ENCODE measurements around the gene C3orf80. TPM values are rescaled to one million over a fixed set of nuclear protein-coding genes. Genes with fewer than 3 reads are reported as not detected.

C3orf80 gene
- total RNA-seq, 1 experiment from 2014 or later: not detected

GRCh38 chr3:160247766-160248165, 22.5 kb downstream of the C3orf80 start:
- intact Hi-C loops (cut with micrococcal nuclease; ENCODE audit: unreplicated experiment): no loop called here
- Histone ChIP-seq H3K9me3 (ENCODE audit: low read depth, low read length, poor library complexity, severe bottlenecking) (no peaks in the 10 kb centered on the region), H3K27ac (ENCODE audit: low read depth, low read length, poor library complexity, severe bottlenecking) (no peak overlapping the region), H3K27me3 (replicated peaks; ENCODE audit: insufficient read depth, low read depth, low read length, poor library complexity) (peaks cover 13% of the 10 kb centered on the region), H3K36me3 (ENCODE audit: insufficient read depth, low read length, poor library complexity, severe bottlenecking) (no peaks in the 10 kb centered on the region), H3K4me1 (ENCODE audit: insufficient read depth, low read length, poor library complexity, severe bottlenecking) (no peaks in the 10 kb centered on the region), H3K4me3 (ENCODE audit: low read depth, low read length, poor library complexity, severe bottlenecking) (no peak overlapping the region)
- ChIA-PET CTCF (no interaction called here), POLR2A (ENCODE audit: low non-redundant PET) (no interaction called here)
- DNase-seq (ENCODE audit: low spot score): no peak
- no TSS peak for BruUV-seq (replicated peaks)
- no peak for TF ChIP-seq EZH2 (IDR thresholded peaks at IDR 0.05; ENCODE audit: borderline replicate concordance, low read depth, low read length, poor library complexity, severe bottlenecking)
- TF ChIP-seq CTCF (conservative IDR thresholded peaks at IDR 0.05; ENCODE audit: low read depth, low read length): no peak

DNA sequence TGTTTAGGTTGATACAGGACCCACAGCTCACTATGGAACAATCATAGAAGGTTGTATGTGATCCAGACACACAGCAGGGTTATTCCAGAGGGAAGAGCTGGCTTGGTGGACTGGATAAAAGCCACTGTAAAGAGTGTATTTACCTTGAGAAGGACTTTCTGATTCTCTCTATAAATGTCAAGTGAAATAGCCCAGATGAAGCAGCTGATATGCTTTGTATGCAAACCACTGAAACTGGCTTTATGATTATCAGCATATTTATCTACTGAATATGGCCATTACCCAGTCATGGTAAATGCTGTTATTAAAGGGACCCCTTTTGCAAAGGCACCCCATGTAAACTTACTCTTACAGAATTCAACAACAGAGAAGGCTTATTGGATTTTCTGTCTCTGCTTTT, 28.1 kb downstream of the C3orf80 start:
- CTCF ChIA-PET: no interaction called here
- TF ChIP-seq CTCF (conservative IDR thresholded peaks at IDR 0.05; ENCODE audit: low read depth, low read length) (no peak), EZH2 (IDR thresholded peaks at IDR 0.05; ENCODE audit: borderline replicate concordance, low read depth, low read length, poor library complexity, severe bottlenecking) (no peak)
- H3K27me3 ChIP-seq (replicated peaks; ENCODE audit: insufficient read depth, low read depth, low read length, poor library complexity): peaks cover 9% of the 10 kb centered on the region

DNA sequence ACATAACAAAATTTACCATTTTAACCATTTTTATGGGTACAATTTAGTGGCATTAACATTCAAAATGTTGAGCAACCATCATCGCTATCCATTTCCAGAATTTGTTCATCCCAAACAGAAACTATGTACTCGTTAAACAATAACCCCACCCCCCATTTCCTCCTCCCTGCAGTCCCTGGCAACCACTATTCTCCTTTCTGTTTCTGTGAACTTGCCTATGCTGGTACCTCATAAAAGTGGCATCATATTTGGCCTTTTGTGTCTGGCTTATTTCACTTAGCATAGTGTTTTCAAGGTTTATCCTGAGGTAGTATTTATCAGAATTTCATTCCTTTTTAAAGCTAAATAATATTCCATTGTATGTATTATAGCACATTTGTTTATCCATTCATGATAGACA, 32.4 kb downstream of the C3orf80 start:
- Histone ChIP-seq H3K4me3 (ENCODE audit: low read depth, low read length, poor library complexity, severe bottlenecking) (no peak overlapping the region), H3K27ac (ENCODE audit: low read depth, low read length, poor library complexity, severe bottlenecking) (no peak overlapping the region), H3K27me3 (replicated peaks; ENCODE audit: insufficient read depth, low read depth, low read length, poor library complexity) (no peaks in the 10 kb centered on the region), H3K9me3 (ENCODE audit: low read depth, low read length, poor library complexity, severe bottlenecking) (no peaks in the 10 kb centered on the region), H3K36me3 (ENCODE audit: insufficient read depth, low read length, poor library complexity, severe bottlenecking) (no peaks in the 10 kb centered on the region), H3K4me1 (ENCODE audit: insufficient read depth, low read length, poor library complexity, severe bottlenecking) (no peaks in the 10 kb centered on the region)
- no peak for DNase-seq (ENCODE audit: low spot score)
- no TSS peak for BruUV-seq (replicated peaks)
- TF ChIP-seq CTCF (conservative IDR thresholded peaks at IDR 0.05; ENCODE audit: low read depth, low read length) (no peak), EZH2 (IDR thresholded peaks at IDR 0.05; ENCODE audit: borderline replicate concordance, low read depth, low read length, poor library complexity, severe bottlenecking) (no peak)
- intact Hi-C loops (cut with micrococcal nuclease; ENCODE audit: unreplicated experiment): no loop called here
- ChIA-PET CTCF (no interaction called here), POLR2A (ENCODE audit: low non-redundant PET) (no interaction called here)

More for the DNA sequence above, 28.1 kb downstream of the C3orf80 start:
- H3K36me3 ChIP-seq (ENCODE audit: insufficient read depth, low read length, poor library complexity, severe bottlenecking): no peaks in the 10 kb centered on the region
- no peak overlapping the region for H3K27ac ChIP-seq (ENCODE audit: low read depth, low read length, poor library complexity, severe bottlenecking)
- no peak overlapping the region for H3K4me3 ChIP-seq (ENCODE audit: low read depth, low read length, poor library complexity, severe bottlenecking)
- no TSS peak for BruUV-seq (replicated peaks)
- no peaks in the 10 kb centered on the region for H3K4me1 ChIP-seq (ENCODE audit: insufficient read depth, low read length, poor library complexity, severe bottlenecking)
- no peaks in the 10 kb centered on the region for H3K9me3 ChIP-seq (ENCODE audit: low read depth, low read length, poor library complexity, severe bottlenecking)
- POLR2A ChIA-PET (ENCODE audit: low non-redundant PET): no interaction called here
- no peak for DNase-seq (ENCODE audit: low spot score)
- intact Hi-C loops (cut with micrococcal nuclease; ENCODE audit: unreplicated experiment): no loop called here
